Pons (tissue), 1 donor: ENCODE results near the gene BAZ2B.
A peak's percentile ranks its signal among the peaks of the same experiment; 100 is the strongest.
"Not testable (repeated sequence)": the region's sequence is repeated elsewhere in the genome, so short reads cannot be mapped to it uniquely, and the experiment has no call there.

ENCODE experiments used
- DNase-seq: peaks from one replicate; pipeline ENCODE4 v3.0.0-alpha.2; 2016; ENCODE audit warnings: low spot score

BAZ2B gene, protein sequence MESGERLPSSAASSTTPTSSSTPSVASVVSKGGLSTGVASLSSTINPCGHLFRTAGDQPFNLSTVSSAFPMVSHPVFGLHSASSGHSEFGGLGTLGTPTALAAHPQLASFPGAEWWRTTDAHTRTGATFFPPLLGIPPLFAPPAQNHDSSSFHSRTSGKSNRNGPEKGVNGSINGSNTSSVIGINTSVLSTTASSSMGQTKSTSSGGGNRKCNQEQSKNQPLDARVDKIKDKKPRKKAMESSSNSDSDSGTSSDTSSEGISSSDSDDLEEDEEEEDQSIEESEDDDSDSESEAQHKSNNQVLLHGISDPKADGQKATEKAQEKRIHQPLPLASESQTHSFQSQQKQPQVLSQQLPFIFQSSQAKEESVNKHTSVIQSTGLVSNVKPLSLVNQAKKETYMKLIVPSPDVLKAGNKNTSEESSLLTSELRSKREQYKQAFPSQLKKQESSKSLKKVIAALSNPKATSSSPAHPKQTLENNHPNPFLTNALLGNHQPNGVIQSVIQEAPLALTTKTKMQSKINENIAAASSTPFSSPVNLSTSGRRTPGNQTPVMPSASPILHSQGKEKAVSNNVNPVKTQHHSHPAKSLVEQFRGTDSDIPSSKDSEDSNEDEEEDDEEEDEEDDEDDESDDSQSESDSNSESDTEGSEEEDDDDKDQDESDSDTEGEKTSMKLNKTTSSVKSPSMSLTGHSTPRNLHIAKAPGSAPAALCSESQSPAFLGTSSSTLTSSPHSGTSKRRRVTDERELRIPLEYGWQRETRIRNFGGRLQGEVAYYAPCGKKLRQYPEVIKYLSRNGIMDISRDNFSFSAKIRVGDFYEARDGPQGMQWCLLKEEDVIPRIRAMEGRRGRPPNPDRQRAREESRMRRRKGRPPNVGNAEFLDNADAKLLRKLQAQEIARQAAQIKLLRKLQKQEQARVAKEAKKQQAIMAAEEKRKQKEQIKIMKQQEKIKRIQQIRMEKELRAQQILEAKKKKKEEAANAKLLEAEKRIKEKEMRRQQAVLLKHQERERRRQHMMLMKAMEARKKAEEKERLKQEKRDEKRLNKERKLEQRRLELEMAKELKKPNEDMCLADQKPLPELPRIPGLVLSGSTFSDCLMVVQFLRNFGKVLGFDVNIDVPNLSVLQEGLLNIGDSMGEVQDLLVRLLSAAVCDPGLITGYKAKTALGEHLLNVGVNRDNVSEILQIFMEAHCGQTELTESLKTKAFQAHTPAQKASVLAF (N-terminal part only)

DNA sequence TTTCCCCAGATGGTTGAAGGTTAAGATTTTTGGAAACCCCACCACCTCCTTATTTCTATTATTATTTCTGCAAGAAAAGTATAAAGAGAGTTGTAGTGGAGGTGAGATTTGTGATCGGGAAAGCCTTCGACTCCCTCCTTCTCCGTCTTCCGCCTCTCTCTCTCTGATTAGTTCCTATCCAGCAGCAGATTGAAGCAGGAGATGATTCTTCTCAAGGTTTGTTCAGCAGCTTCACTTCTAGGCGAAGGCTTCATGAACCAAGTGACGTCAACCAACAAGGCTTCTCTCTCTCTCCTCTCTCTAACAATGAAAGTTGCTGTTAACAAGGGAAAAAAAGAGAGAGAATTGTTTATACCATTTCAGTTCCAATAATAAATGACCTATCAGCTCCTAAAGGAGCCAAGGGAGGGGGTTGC, at the start of gene BAZ2B:
TSS of gene BAZ2B (minus strand) at position 263 of the 416 bp plus-strand sequence. CDS start 137,829 bp downstream, outside the sequence.
- peak; percentile 96 for DNase-seq

DNA sequence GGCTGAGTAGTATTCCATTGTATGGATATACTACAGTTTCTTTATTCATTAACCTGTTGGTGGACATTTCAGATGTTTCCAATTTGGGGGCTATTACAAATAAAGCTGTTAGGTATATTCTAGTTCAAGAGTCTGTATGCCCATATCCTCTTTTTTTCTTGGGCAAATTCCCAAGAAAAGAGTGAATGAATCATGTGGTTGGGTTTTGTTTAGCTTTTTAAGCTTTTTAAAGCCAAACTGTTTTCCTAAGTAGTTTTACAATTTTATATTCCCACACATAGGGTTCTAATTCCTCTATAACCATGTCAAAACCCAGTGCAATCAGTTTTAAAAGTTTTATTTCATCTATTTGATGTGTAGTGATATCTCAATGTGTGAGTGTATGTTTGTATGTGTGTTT, 44.9 kb upstream of the BAZ2B start:
- DNase-seq = no peak

DNA sequence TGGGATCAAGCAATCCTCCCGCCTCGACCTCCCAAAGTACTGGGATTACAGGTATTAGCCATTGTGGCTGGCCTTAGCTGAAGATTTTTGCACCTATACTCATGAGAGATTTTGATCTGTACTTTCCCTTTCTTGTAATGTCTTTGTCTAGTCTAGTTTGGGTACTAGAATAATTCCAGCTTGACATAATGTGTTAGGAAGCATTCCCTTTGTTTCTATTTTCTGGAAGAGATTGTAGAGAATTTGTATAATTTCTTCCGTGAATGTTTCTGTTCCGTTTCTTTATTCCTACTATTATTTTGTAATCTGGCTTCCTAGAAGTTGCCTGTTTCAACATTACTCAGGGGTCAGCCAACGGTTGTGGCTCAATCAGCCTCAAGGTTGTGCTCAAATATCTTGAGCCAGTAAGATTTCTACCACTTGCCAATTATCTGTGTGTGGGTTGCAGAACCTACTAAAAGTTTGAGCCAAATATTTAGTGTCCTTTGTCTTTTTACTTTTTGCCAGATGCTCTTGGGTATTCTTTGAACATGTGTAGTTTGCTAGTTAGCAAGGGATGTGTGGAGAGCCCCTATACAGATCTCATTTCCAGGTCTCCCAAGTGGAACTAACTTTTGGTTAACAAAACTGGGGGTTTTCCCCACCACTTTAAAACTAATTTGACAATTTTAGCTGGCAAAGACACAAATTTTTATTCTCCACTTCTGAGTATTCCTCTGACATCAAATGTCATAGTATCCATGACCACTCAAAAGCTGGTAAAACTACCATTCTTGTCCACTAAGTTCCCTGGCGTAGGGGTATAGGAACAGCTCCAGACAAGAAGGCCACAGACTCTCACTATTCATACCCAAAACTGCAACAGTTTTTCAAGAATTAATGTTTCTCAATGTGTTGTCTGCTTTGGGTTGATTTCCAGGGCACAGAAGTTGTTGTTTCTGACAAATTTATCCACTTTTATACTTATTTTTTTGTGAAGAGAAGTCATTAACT, 42.8 kb upstream of the BAZ2B start:
- no peak for DNase-seq

DNA sequence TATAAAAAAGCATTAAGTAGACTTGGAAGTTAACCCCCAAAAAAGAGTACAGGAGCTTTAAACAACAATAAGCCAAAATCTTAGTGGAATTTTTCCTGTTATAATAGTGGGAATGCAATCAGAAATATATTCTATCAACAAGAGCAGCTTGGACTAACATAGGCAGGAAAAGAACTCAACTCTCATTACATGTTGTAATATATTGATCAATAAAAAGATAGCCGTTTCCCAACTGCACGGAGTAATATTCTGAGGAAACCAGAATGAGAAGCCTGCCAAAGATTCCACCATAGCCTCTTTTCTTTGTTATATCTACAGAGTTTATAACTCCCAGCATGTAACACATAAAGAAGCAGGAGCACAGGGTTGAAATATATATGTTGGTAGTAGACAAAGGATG, 37.6 kb upstream of the BAZ2B start:
- DNase-seq = no peak

DNA sequence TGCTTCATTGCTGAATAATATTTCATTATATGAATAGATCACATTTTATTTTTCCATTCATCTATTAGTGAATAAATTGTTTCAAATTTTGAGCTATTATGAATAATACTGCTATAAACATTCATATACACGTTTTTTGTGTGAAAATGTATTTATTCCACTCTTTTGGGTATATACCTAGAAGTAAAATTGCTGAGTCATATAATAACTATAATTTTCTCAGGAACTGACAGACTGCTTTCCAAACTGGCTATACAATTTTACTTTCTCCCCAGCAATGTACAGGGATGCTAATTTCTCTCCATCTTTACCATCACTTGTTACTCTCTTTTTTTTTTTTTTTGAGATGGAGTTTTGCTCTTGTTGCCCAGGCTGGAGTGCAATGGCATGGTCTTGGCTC, 35.5 kb upstream of the BAZ2B start:
- no peak for DNase-seq

DNA sequence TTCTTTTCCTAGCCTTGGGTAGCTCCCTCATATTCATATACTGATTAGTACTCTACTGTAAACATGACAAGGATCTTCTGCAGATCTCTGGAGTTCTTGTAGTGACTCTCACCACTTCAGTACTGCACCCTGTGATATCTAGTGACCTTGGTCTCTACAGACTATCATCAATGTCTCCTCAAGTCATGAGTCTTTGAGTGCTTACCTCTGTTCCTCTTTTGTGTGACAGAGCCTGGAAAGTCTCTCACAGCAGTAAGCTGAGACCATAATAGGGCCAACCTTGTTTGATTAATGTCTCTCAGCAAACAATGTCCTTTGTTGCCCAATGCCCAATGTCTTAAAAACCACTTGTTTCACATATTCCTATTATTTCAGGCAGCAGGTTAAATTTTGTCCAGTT, 34.2 kb upstream of the BAZ2B start:
- no peak for DNase-seq

DNA sequence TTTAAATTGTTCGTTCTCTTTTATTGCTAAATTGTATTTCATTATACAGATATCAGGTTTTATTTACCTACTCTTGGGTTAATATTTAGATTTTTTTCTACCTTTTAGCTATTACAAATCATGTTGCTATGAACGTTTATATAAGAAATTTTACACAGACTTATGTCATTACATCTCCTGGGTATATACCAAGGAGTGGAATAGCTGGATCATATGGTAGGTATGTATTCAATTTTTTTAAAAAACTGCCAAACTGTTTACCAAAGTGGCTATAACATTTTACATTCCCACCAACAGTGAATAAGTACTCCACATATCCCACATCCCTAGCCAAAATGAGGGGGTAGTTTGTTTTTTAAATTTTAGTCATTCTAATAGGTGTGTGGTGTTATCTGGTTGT, 32.3 kb upstream of the BAZ2B start:
- no peak for DNase-seq

DNA sequence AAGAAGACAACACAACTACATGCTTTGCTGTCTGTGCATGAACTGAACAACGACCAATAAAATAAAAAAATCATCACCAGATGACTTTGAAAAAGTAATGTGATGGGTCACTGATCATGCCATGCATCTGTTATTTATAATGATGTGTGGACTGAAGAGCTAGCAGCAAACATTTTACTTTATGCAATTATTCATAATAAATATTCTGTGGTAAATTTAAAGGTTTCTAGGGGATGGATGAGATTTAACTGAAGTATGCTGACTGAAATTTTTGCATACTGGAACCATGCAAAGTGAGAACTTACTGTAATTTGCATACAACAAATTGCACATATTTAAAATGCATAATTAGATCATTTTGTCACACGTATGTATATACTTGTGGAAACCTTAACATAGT, 31.3 kb upstream of the BAZ2B start:
- no peak for DNase-seq

DNA sequence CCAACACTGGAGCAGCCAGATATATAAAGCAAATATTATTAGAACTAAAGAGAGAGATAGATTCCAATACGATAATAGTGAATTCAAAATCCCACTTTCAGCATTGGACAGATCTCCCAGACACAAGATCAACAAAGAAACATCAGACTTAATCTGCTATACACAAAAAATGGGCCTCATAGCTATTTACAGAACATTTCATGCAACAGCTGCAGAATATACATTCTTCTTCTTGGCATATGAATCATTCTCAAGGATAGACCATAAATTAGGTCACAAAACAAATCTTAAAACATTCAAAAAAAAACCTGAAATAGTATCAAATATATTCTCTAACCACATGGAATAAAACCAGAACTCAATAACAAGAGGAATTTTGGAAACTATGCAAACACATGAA, 23.8 kb upstream of the BAZ2B start:
- no peak for DNase-seq

DNA sequence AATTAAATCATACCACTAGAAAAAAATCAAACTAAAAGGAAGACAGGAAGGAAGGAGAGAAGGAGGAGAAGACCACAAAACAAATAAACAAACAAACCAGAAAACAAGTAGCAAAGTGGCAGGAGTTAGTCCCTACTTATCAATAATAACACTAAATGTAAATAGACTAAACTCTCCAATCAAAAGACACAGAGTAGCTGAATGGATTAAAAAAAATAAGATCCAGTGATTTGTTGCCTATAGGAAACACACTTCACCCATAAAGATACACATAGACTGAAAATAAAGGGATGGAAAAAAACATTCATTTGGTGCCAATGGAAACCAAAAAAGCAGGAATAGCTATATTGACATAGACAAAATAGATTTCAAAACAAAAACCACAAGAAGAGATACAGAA, 23.4 kb upstream of the BAZ2B start:
- no peak for DNase-seq

DNA sequence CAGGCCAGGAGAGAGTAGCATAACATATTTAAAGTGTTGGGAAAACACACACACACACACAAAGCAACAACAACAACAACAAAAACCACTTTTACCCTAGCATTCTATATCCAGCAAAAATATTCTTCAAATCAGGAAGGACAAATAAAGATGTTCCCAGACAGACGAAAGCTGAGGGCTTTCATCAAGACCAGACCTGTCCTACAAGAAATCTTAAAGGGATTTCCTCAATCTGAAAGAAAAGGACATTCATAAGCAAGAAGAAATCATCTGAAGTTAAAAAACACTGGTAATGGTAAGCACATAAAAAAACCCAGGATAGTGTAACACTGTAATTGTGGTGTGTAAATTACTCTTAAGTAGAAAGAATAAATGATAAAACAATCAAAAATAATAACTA, 22.7 kb upstream of the BAZ2B start:
- no peak for DNase-seq

DNA sequence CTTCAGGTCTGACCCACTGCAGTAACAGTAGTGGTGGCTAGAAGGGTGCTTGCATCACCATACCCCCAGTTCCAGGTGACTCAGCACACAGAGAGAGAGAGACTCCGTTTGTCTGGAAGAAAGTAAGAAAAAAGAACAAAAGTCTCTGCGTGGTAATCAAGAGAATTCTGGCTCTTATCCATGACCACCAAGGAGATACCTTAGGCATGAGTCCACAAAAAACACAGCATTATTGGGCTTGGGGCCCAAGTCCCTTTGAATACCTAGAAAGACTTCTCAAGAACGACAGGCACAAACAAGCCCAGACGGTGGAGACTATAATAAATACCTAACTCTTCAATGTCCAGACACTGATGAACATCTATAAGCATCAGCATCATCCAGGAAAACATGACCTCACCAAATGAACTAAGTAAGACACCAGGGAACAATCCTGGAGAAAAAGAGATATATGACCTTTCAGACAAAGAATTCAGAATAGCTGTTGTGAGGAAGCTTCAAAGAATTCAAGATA, 21.7 kb upstream of the BAZ2B start:
- no peak for DNase-seq

DNA sequence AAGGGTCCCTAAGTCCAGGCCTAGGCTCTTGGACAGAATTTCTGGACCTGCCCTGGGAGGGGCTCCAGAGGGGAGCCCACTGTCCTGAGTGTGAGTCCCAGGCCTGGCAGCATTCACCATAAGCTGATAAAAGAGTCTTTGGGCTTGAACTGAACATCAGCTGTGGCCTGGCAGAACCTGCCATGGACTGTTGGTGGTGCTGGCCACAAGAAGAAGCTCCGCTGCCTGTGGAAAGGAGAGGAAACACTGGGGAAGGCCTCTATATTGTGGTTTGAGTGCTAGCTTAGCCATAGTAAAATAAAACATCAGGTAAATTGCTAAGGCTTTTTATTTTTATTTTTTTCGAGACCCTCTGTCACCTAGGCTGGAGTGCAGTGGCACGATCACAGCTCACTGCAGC, 20.9 kb upstream of the BAZ2B start:
- DNase-seq = no peak

DNA sequence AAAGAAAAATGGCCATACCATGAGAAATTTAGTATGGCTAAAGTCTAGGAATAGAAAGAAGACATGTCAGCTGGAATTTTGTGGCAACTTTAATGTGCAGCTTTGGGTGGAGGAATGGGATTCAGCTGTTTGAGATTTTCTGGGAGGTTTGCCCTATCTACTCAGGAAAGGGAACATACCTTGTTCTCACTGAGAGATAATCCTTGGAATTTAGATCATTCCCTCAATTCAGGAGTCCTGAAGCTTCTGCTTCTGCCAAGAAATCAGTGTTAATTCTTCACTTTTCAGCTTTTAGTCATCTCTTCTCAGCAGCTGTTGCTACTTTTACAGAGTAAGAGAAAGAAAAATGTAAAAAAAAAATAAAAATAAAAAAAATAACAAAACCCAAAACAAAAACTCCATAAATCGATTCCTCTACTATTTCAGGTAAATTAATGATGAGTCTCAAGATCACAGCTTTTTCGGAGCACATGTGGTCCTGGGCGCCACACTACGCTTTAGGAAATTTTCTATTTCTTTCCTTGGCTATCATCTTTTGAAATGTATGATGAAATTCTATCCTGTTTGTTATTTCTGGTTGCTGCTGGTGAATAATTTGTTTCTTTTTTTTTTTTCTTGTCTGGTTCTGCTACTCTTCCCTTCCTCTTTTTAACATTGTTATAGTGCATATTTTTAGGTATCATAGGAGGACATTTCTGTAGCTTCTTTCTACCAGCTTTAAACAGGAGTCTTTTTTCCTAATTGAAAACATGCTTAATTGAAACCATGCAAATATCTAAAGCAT, 18.9 kb upstream of the BAZ2B start:
- peak; percentile 7 for DNase-seq

DNA sequence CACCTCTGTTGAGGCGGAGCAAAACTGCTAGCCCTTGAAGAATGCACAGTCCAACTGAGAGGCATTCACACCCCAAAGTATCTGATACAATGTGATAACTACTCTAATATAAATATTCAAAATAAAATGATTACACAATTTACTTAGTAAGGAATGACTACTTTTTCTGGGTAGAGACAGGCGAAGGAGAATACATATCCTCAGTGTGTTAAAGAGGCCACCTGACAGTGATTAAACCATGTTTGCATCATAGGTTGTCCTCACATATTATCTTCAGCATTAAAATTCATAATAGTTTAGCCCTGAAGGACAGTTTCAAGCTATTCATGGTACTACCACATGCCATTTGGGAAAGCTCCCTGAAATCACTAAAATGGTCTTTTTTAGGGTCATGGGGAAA, 16.9 kb upstream of the BAZ2B start:
- no peak for DNase-seq

DNA sequence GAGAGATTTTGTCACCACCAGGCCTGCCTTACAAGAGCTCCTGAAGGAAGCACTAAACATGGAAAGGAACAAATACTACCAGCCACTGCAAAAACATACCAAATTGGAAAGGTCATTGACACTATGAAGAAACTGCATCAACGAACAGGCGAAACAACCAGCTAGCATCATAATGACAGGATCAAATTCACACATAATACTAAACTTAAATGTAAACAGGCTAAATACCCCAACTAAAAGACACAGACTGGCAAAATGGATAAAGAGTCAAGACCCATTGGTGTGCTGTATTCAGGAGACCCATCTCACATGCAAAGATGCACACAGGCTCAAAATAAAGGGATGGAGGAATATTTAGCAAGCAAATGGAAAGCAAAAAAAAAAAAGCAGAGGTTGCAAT, 9.3 kb upstream of the BAZ2B start:
- DNase-seq = not testable (repeated sequence)

DNA sequence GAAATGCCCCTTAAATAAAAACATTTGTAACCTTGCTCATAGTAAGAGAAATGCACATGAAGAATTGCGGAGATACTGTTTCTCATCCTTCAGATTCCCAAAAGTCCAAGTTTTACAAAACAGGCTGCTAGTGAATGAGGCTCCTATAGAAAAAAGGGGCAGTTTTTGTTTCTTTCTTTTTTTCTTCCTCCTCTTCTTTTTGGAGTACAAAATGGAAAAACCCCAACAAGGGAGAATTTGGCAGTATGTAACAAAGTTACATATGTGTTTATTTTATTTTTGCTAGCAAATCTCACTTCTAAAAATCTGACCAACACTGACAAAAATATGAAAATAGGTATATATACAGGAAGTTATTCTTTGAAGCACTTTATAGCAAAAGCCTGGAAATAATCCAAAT, 7.1 kb upstream of the BAZ2B start:
- DNase-seq = no peak

DNA sequence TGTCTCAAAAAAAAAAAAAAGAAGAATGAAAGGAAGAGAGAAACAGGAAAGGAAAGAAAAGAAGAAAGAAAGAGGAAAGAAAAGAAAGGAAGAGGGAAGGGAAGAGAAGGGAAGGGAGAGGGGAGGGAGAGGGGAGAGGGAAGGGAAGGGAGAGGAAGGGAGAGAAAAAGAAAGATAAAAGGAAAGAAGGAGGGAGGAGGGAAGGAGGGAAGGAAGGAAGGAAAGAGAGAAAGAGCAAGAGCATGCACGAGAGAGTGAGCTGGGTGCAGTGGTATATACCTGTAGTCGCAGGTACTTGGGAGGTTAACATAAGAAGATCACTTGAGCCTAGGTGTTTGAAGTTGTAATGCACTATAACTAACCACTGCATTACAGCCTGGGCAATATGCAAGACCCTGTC, 6.6 kb upstream of the BAZ2B start:
- DNase-seq = no peak

DNA sequence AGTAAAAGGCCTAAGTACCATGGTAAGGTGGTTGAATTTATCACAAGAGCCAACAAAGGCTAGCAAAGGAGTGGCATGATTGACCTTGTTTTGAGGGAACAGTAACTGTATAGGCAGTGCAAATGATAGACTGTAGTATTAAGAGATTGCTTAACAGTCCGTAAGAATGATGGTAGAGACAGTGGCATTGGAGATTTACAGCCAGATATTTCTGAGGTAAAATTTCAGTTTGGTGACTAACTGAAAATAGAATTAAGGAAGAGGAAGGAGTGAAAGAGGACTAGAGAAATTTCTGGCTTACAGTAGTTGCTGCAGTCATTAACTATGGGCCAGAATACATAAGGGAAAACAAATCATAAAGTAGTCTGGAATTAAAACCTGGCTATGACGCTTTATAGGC, 4.4 kb upstream of the BAZ2B start:
- DNase-seq = no peak

DNA sequence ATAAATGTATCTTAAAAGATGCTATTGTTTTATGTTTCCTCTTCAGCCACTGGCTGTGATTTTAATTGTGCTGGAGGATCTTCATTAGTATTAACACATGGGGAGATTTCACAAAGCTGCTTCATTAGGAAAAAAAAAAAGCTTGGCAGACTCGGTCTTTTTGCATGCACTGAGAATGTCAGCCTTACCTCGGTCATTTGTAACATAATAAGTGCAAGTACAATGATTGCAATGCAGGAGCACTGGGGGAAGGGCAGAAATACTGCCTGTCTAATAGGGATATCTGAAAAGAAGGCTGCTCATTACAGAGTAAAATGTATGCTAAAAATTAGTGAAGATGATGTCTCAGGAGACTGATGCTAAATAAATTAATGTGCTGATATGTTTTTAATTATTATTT, 1.3 kb upstream of the BAZ2B start:
- DNase-seq = peak; percentile 49
